Epithelial cell of proximal tubule (primary cell): Measurements from ENCODE around the gene PDE7B. TPM values are rescaled to one million over a fixed set of nuclear protein-coding genes. Genes with fewer than 3 reads are reported as not detected.
"Not testable (repeated sequence)": the region's sequence is repeated elsewhere in the genome, so short reads cannot be mapped to it uniquely, and the experiment has no call there.

ENCODE experiments used
- DNase-seq: peaks from one replicate; pipeline ENCODE4 v3.0.0-alpha.2; 2011; ENCODE audit warnings: low read depth
- H3K4me3 ChIP-seq: 2 replicates; pipeline ENCODE4 v1.5.1; 2011; ENCODE audit warnings: low read depth, mild to moderate bottlenecking, low read length
- CTCF ChIP-seq: conservative IDR thresholded peaks from 2 replicates; pipeline ENCODE4 v1.5.1; 2012; ENCODE audit warnings: low read depth, mild to moderate bottlenecking, low read length
- total RNA-seq: library from RNA; depleted of rRNA; stranded (reverse); fragments of >200 nt; gene quantifications from 2 replicates; pipeline ENCODE4 v1.2.3, GENCODE V29; 2015

Gene PDE7B
- total RNA-seq, 1 donor from 2014 or later: 2.4 TPM

GRCh38 chr6:136136274-136136673 is 284.8 kb downstream of the PDE7B start:
- no peak for TF ChIP-seq CTCF
- no peak for DNase-seq
- no peak overlapping the region for H3K4me3 ChIP-seq

GRCh38 chr6:136137008-136137692 is 285.6 kb downstream of the PDE7B start:
- no peak overlapping the region for H3K4me3 ChIP-seq
- TF ChIP-seq CTCF: no peak
- DNase-seq: no peak

DNA sequence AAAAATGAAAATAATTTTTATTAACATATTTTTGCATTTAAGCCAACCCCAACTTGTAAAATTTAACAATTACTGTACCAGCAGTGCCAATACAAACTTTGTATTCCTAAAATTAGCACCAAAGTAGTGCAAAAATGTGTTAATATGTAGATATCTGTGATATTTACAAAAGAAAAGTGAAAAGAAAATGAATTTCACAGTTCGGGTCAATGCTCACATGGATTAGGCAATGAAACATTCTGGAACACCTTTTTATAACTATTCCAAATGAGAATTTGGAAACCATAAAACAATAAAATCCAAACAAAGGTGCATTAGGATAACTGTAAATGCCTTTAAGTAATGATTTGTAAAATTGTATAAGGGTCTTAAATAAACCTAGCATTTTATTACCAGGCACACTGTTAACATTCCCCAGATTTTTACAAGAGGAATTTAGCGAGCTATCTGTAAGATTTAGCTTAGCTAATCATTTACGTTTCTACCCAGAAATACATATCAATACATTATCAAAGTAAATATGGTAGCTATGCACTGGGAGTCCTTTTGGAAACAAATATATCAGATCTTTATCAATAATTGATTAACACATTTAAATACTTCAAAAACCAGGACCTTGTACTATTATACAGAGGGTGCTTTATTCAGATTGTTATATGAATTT is 286.4 kb downstream of the PDE7B start:
- DNase-seq: no peak
- no peak for TF ChIP-seq CTCF
- H3K4me3 ChIP-seq: no peak overlapping the region

DNA sequence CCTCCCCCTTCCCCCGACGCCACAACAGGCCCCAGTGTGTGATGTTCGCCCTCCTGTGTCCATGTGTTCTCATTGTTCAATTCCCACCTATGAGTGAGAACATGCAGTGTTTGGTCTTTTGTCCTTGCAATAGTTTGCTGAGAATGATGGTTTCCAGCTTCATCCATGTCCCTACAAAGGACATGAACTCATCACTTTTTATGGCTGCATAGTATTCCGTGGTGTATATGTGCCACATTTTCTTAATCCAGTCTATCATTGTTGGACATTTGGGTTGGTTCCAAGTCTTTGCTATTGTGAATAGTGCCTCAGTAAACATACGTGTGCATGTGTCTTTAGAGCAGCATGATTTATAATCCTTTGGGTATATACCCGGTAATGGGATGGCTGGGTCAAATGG is 287.6 kb downstream of the PDE7B start:
- H3K4me3 ChIP-seq, DNase-seq: not testable (repeated sequence)

- DNase-seq: no peak
- H3K4me3 ChIP-seq: no peak overlapping the region
- no peak for TF ChIP-seq CTCF
These were observed 292.9 kb downstream of the PDE7B start for GRCh38 chr6:136144251-136145023.

- H3K4me3 ChIP-seq: no peak overlapping the region
- DNase-seq: no peak
- no peak for TF ChIP-seq CTCF
These were observed 294.6 kb downstream of the PDE7B start for GRCh38 chr6:136146130-136146529.

DNA sequence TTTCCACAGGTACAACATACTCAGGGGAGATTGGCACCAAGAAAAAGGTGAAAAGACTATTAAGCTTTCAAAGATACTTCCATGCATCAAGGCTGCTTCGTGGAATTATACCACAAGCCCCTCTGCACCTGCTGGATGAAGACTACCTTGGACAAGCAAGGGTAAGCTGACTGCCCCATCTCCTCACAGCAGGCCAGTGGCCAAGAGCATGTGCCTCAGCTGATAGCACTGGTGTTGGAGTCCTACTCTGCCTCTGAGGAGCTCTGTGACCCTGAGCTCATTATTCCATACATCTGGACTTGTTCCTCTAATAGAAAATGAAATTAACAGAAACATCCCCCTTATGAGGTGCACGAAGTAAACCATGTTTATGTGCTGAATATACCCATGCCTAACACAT is 295.8 kb downstream of the PDE7B start:
- TF ChIP-seq CTCF: no peak
- H3K4me3 ChIP-seq: no peak overlapping the region
- no peak for DNase-seq
